Astrocyte (in vitro differentiated cells and primary cell): ENCODE data around the gene MOV10L1. TPM values are rescaled to one million over a fixed set of nuclear protein-coding genes. Genes with fewer than 3 reads are reported as not detected.

Source experiments
- DNase-seq: peaks from one replicate; pipeline ENCODE4 v3.0.0-alpha.2; 2010; ENCODE audit warnings: low read depth
- FAIRE-seq: peaks from 2 replicates; lab custom pipeline; 2011; peaks lifted over from hg19 to GRCh38; lab: Jason Lieb, UNC
- H2AFZ ChIP-seq: 2 replicates; pipeline ENCODE4 v1.6.0; 2012; ENCODE audit warnings: low read depth, low read length, inconsistent platforms
- H3K27ac ChIP-seq: 2 replicates; pipeline ENCODE4 v1.5.1; 2011; ENCODE audit warnings: low read depth, low read length, inconsistent platforms
- H3K27me3 ChIP-seq: 2 replicates; pipeline ENCODE4 v1.6.0; 2011; ENCODE audit warnings: low read length, inconsistent platforms; ENCODE audit not compliant: insufficient read depth
- H3K36me3 ChIP-seq: 2 replicates; pipeline ENCODE4 v1.5.1; 2011; ENCODE audit warnings: low read length, inconsistent platforms; ENCODE audit not compliant: insufficient read depth
- H3K4me1 ChIP-seq: 2 replicates; pipeline ENCODE4 v1.5.1; 2011; ENCODE audit warnings: low read length, inconsistent platforms; ENCODE audit not compliant: insufficient read depth
- H3K4me2 ChIP-seq: 2 replicates; pipeline ENCODE4 v1.6.0; 2012; ENCODE audit warnings: low read length, inconsistent platforms
- H3K4me3 ChIP-seq: 2 replicates; pipeline ENCODE4 v1.5.1; 2011; ENCODE audit warnings: low read depth, mild to moderate bottlenecking, low read length, inconsistent platforms; ENCODE audit not compliant: insufficient read depth
- H3K79me2 ChIP-seq: 2 replicates; pipeline ENCODE4 v1.6.0; 2012; ENCODE audit warnings: mild to moderate bottlenecking, low read length, inconsistent platforms; ENCODE audit not compliant: insufficient read depth
- H3K9ac ChIP-seq: 2 replicates; pipeline ENCODE4 v1.6.0; 2012; ENCODE audit warnings: mild to moderate bottlenecking, low read length, inconsistent platforms
- H3K9me3 ChIP-seq: 2 replicates; pipeline ENCODE4 v1.5.1; 2012; ENCODE audit warnings: low read depth, mild to moderate bottlenecking, low read length, inconsistent platforms; ENCODE audit not compliant: insufficient read depth
- H4K20me1 ChIP-seq: 2 replicates; pipeline ENCODE4 v1.6.0; 2012; ENCODE audit warnings: low read length, inconsistent platforms; ENCODE audit not compliant: insufficient read depth
- H3K27ac Mint-ChIP-seq: one replicate; pipeline ENCODE4 v1.8.0; 2021; ENCODE audit warnings: mild to moderate bottlenecking, mixed read lengths; ENCODE audit not compliant: unreplicated experiment
- H3K27me3 Mint-ChIP-seq: one replicate; pipeline ENCODE4 v1.8.0; 2021; ENCODE audit warnings: low read depth, mixed read lengths; ENCODE audit not compliant: unreplicated experiment
- H3K36me3 Mint-ChIP-seq: one replicate; pipeline ENCODE4 v1.8.0; 2021; ENCODE audit warnings: low read depth, mixed read lengths; ENCODE audit not compliant: unreplicated experiment
- H3K4me1 Mint-ChIP-seq: one replicate; pipeline ENCODE4 v1.8.0; 2021; ENCODE audit warnings: low read depth, mixed read lengths; ENCODE audit not compliant: unreplicated experiment
- H3K4me3 Mint-ChIP-seq: one replicate; pipeline ENCODE4 v1.8.0; 2021; ENCODE audit warnings: mild to moderate bottlenecking, moderate library complexity, mixed read lengths; ENCODE audit not compliant: unreplicated experiment
- H3K9me3 Mint-ChIP-seq: one replicate; pipeline ENCODE4 v1.8.0; 2021; ENCODE audit warnings: mild to moderate bottlenecking, mixed read lengths; ENCODE audit not compliant: unreplicated experiment
- CTCF ChIP-seq: IDR thresholded peaks from 2 replicates; pipeline ENCODE4 v1.5.1; 2011; ENCODE audit warnings: low read depth, mild to moderate bottlenecking, inconsistent platforms, low read length, moderate library complexity; ENCODE audit not compliant: insufficient read depth
- EZH2 ChIP-seq: IDR thresholded peaks from 2 replicates; pipeline ENCODE4 v1.6.1; 2012; ENCODE audit warnings: mild to moderate bottlenecking, low read length, inconsistent platforms; ENCODE audit not compliant: insufficient read depth
- total RNA-seq: library from RNA; stranded (reverse); gene quantifications from 2 replicates; pipeline ENCODE4 v1.2.1, GENCODE V29; 2021

Gene MOV10L1
- total RNA-seq, 1 donor from 2014 or later: 0.61 TPM

GRCh38 chr22:50045211-50046018 lies 44.4 kb upstream of the MOV10L1 start:
- no peak overlapping the region for H3K4me3 Mint-ChIP-seq
- no peak overlapping the region for H3K4me2 ChIP-seq
- peaks cover 3% of the 10 kb centered on the region for H3K27me3 ChIP-seq
- FAIRE-seq (no peak), DNase-seq (no peak)
- no peaks in the 10 kb centered on the region for H3K36me3 Mint-ChIP-seq
- no peak overlapping the region for H3K27ac Mint-ChIP-seq
- H4K20me1 ChIP-seq: no peaks in the 10 kb centered on the region
- no peaks in the 10 kb centered on the region for H3K4me1 ChIP-seq
- peaks cover 18% of the 10 kb centered on the region for H3K27me3 Mint-ChIP-seq
- H3K9me3 Mint-ChIP-seq: peaks cover 13% of the 10 kb centered on the region
- no peak overlapping the region for H3K9ac ChIP-seq
- no peaks in the 10 kb centered on the region for H3K79me2 ChIP-seq
- no peak overlapping the region for H2AFZ ChIP-seq
- no peak overlapping the region for H3K27ac ChIP-seq
- no peak for TF ChIP-seq CTCF
- no peak for TF ChIP-seq EZH2
- H3K4me1 Mint-ChIP-seq: no peaks in the 10 kb centered on the region
- H3K4me3 ChIP-seq: no peak overlapping the region
- H3K36me3 ChIP-seq: no peaks in the 10 kb centered on the region
- H3K9me3 ChIP-seq: no peaks in the 10 kb centered on the region

GRCh38 chr22:50046019-50046415 lies 43.8 kb upstream of the MOV10L1 start:
- no peak overlapping the region for H3K4me3 ChIP-seq
- Mint-ChIP-seq H3K36me3 (no peaks in the 10 kb centered on the region), H3K9me3 (peaks cover 12% of the 10 kb centered on the region), H3K4me1 (no peaks in the 10 kb centered on the region), H3K27me3 (peaks cover 18% of the 10 kb centered on the region), H3K27ac (no peak overlapping the region), H3K4me3 (no peak overlapping the region)
- TF ChIP-seq CTCF (no peak), EZH2 (no peak)
- no peak for DNase-seq
- no peaks in the 10 kb centered on the region for H3K9me3 ChIP-seq
- H3K36me3 ChIP-seq: no peaks in the 10 kb centered on the region
- no peaks in the 10 kb centered on the region for H4K20me1 ChIP-seq
- H3K4me2 ChIP-seq: no peak overlapping the region
- H2AFZ ChIP-seq: no peak overlapping the region
- no peaks in the 10 kb centered on the region for H3K79me2 ChIP-seq
- H3K27ac ChIP-seq: no peak overlapping the region
- H3K4me1 ChIP-seq: no peaks in the 10 kb centered on the region
- peaks cover 3% of the 10 kb centered on the region for H3K27me3 ChIP-seq
- no peak for FAIRE-seq
- H3K9ac ChIP-seq: no peak overlapping the region
